Naive B cell (primary cell): Measurements from ENCODE around the gene KLRK1. TPM values are rescaled to one million over a fixed set of nuclear protein-coding genes. Genes with fewer than 3 reads are reported as not detected.
A peak's percentile ranks its signal among the peaks of the same experiment; 100 is the strongest.
"Not testable (repeated sequence)": the region's sequence is repeated elsewhere in the genome, so short reads cannot be mapped to it uniquely, and the experiment has no call there.

Experiments
- ATAC-seq, 2 donors: fragments of 150-1000 bp; cut with Tn5 transposase; 2 replicates each; pipeline ENCODE4 v1.10.0; 2021; ENCODE audit warnings: low read depth in 2 of 2, mild to moderate bottlenecking in 2 of 2, moderate library complexity in 2 of 2
- DNase-seq: peaks from one replicate; pipeline ENCODE4 v3.0.0; 2022
- H3K27ac Mint-ChIP-seq, 6 donors: one replicate each; pipeline ENCODE4 v1.8.0; 2020 to 2022; ENCODE audit warnings: mild to moderate bottlenecking in 6 of 6, mixed read lengths in 6 of 6, moderate library complexity in 5 of 6, inconsistent platforms in 2 of 6
- H3K27me3 Mint-ChIP-seq, 3 donors: one replicate each; pipeline ENCODE4 v1.8.0; 2021 to 2022; ENCODE audit warnings: mixed read lengths in 3 of 3, mild to moderate bottlenecking in 1 of 3
- H3K36me3 Mint-ChIP-seq, 2 donors: one replicate each; pipeline ENCODE4 v1.8.0; 2020 to 2022; ENCODE audit warnings: mixed read lengths in 2 of 2, inconsistent platforms in 1 of 2, mild to moderate bottlenecking in 1 of 2
- H3K4me1 Mint-ChIP-seq, 3 donors: one replicate each; pipeline ENCODE4 v1.8.0; 2020 to 2022; ENCODE audit warnings: mixed read lengths in 3 of 3, inconsistent platforms in 1 of 3, mild to moderate bottlenecking in 1 of 3, moderate library complexity in 1 of 3
- H3K4me3 Mint-ChIP-seq, 8 donors: one replicate each; pipeline ENCODE4 v1.8.0; 2020 to 2022; ENCODE audit warnings: mild to moderate bottlenecking in 8 of 8, mixed read lengths in 8 of 8, moderate library complexity in 8 of 8, inconsistent platforms in 2 of 8
- H3K9me3 Mint-ChIP-seq, 7 donors: one replicate each; pipeline ENCODE4 v1.8.0; 2020 to 2022; ENCODE audit warnings: mixed read lengths in 7 of 7, mild to moderate bottlenecking in 5 of 7, inconsistent platforms in 2 of 7, moderate library complexity in 1 of 7
- polyA plus RNA-seq, 6 donors: library from polyadenylated mRNA; unstranded; fragments of 300-500 nt; fragmentation: Illumina TruSeq; gene quantifications; one replicate each; pipeline ENCODE4 v1.2.3, GENCODE V29; 2021; ENCODE audit warnings: low read depth in 6 of 6

The KLRK1 gene
- polyA plus RNA-seq, 6 donors from 2014 or later = 3.3 to 56.7 (median 35.3) TPM

DNA sequence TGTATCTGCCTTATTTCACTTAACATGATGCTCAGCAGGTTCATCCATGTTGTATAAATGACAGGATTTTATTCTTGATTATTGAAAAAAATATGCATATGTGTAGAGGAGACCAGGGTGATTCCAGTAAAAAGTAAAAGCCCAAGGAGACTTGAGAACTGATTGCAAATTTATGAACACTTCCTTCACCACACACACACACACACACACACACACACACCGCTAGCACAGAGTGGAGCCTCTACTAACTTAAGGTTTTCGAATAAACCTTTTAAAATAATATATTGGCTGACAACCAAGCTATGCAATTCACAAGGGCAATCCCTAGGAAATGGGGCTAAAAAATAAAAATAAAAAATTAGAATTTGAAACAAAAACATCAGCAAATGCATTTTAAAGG is 8.3 kb upstream of the KLRK1 start:
- H3K4me1 Mint-ChIP-seq = peaks cover 17 to 34% (median 33%) of the 10 kb centered on the region in 3 donors

DNA sequence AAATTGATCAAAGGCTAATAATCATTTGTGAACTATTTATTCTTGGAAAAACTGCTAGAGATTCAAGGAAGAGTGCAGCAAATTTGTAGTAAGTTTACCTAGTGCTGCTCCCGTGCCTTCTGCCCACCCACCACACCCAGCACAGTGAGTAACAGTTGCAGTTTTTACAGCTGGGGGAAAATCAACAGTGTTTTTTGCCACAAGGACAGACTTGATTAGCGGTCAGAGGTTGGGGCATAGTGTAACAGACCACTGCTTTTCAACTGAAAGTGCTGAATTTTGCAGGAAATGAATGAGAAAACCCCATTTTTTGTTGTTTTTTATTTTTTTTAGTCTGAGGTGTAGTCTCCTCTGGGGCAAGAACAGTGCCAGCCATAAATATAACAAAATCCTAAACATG is 7.5 kb upstream of the KLRK1 start:
- DNase-seq = no peak
- Mint-ChIP-seq H3K27ac (peak overlapping the region in 4 of 6 donors; percentile 8 to 78 (median 15)), H3K9me3 (peaks cover 0 to 2% (median 0%) of the 10 kb centered on the region in 7 donors)

More for the DNA sequence above, 8.3 kb upstream of the KLRK1 start:
- ATAC-seq (no peak), DNase-seq (no peak)
- peak overlapping the region in 5 of 6 donors; percentile 1 to 96 (median 24) for H3K27ac Mint-ChIP-seq
- H3K9me3 Mint-ChIP-seq = peaks cover 0 to 2% (median 0%) of the 10 kb centered on the region in 7 donors
- H3K36me3 Mint-ChIP-seq = peaks cover 0 to 6% of the 10 kb centered on the region in 2 donors
- peak overlapping the region in 1 of 8 donors; percentile 1 for H3K4me3 Mint-ChIP-seq
- peaks cover 0 to 40% (median 11%) of the 10 kb centered on the region in 3 donors for H3K27me3 Mint-ChIP-seq

DNA sequence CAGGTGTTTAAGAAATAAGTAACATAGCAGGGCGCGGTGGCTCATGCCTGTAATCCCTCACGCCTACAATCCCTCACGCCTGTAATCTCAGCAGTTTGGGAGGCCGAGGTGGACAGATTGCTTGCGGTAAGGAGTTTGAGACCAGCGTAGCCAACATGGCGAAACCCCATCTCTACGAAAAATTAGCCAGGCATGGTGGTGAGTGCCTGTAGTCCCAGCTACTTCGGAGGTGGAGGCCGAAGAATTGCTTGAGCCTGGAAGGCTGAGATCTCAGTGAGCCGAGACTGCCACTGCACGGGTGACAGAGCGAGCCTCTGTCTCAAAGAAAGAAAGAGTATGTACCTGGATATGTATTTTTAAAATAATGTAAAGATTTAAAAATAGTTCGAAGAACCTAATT is 6.3 kb upstream of the KLRK1 start:
- H3K27ac Mint-ChIP-seq = peak overlapping the region in 5 of 6 donors; percentile 94 to 100 (median 95)
- H3K4me1 Mint-ChIP-seq = peaks cover 21 to 47% (median 37%) of the 10 kb centered on the region in 3 donors
- not testable (repeated sequence) for DNase-seq, H3K36me3 Mint-ChIP-seq, ATAC-seq, H3K9me3 Mint-ChIP-seq
- H3K4me3 Mint-ChIP-seq = peak overlapping the region in 2 of 8 donors; percentile 9 to 84
- peaks cover 0 to 29% (median 5%) of the 10 kb centered on the region in 3 donors for H3K27me3 Mint-ChIP-seq

More for the DNA sequence above, 7.5 kb upstream of the KLRK1 start:
- ATAC-seq = no peak
- Mint-ChIP-seq H3K4me1 (peaks cover 21 to 39% (median 37%) of the 10 kb centered on the region in 3 donors), H3K36me3 (peaks cover 0 to 6% of the 10 kb centered on the region in 2 donors), H3K27me3 (peaks cover 0 to 36% (median 8%) of the 10 kb centered on the region in 3 donors), H3K4me3 (peak overlapping the region in 1 of 8 donors; percentile 22)

DNA sequence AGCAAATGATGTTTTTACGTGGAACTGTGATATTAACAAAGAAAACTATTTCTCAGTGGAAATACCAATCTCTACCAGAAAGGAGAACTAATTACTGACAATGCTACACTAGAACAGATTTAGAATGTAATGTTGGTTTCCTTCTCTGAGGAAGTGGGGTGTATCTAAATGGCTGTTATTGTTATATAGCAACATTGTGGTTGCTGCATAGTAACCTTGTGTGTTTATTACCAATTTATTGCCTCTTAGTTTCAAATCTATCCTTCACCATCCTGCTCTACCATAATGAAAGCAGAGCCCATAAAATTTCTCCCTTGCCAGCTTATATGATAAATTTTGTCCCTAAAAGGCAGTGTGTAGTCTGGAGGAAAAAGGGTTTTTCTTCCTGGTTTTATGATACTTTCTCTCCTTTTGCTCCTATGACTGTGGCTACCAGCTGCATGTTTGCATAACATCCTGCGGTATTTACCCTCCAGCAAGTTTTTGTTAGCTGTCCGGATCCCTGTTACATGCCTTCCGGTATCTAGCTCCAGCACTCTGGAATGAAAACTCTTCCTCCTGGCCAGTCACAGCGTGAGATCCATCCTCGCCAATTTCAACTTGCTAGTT is 5.7 kb upstream of the KLRK1 start:
- Mint-ChIP-seq H3K27me3 (peaks cover 0 to 22% (median 5%) of the 10 kb centered on the region in 3 donors), H3K27ac (peak overlapping the region; percentile 94 to 100 (median 96)), H3K9me3 (peaks cover 0 to 2% (median 0%) of the 10 kb centered on the region in 7 donors), H3K4me1 (peaks cover 21 to 47% (median 37%) of the 10 kb centered on the region in 3 donors), H3K4me3 (peak overlapping the region; percentile 46 to 84 (median 66)), H3K36me3 (peaks cover 0 to 6% of the 10 kb centered on the region in 2 donors)
- DNase-seq (peak; percentile 73), ATAC-seq (peak; percentile 93 to 96)

DNA sequence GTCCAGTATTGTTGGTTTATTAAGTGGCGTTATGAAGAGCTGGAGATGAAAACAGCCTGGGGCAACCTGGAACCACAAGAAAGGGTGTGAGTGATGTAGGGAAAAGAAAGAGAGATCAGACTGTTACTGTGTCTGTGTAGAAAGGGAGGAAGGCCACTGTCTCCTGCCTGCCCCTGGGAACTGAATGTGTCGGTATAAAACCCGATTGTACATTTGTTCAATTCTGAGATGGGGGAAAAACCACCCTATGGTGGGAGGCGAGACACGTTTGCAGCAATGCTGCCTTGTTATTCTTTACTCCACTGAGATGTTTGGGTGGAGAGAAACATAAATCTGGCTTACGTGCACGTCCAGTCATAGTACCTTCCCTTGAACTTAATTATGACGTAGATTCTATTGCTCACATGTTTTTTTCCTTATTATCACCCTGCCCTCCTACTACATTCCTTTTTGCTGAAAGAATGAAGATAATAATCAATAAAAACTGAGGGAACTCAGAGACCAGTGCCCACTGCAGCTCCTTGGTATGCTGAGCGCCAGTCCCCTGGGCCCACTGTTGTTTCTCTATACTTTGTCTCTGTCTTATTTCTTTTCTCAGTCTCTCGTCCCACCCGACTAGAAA is 4.8 kb upstream of the KLRK1 start:
- Mint-ChIP-seq H3K27ac (peak overlapping the region; percentile 94 to 100 (median 96)), H3K4me1 (peaks cover 21 to 52% (median 44%) of the 10 kb centered on the region in 3 donors), H3K27me3 (peaks cover 0 to 16% (median 5%) of the 10 kb centered on the region in 3 donors), H3K4me3 (peak overlapping the region; percentile 46 to 84 (median 68))
- ATAC-seq, H3K36me3 Mint-ChIP-seq, H3K9me3 Mint-ChIP-seq, DNase-seq: not testable (repeated sequence)

- Mint-ChIP-seq H3K4me1 (peaks cover 21 to 54% (median 44%) of the 10 kb centered on the region in 3 donors), H3K4me3 (peak overlapping the region in 1 of 8 donors; percentile 8), H3K36me3 (no peaks in the 10 kb centered on the region), H3K9me3 (no peaks in the 10 kb centered on the region), H3K27me3 (peaks cover 0 to 8% (median 5%) of the 10 kb centered on the region in 3 donors), H3K27ac (peak overlapping the region in 2 of 6 donors; percentile 78 to 95)
- DNase-seq (no peak), ATAC-seq (no peak)
These were observed 3.5 kb upstream of the KLRK1 start for GRCh38 chr12:10393291-10393690.

GRCh38 chr12:10392394-10392930 is 2.6 kb upstream of the KLRK1 start:
- Mint-ChIP-seq H3K27me3 (peaks cover 0 to under 1% (median 0%) of the 10 kb centered on the region in 3 donors), H3K4me3 (peak overlapping the region in 4 of 8 donors; percentile 36 to 85 (median 54)), H3K9me3 (no peaks in the 10 kb centered on the region), H3K36me3 (no peaks in the 10 kb centered on the region), H3K27ac (peak overlapping the region in 5 of 6 donors; percentile 20 to 73 (median 58)), H3K4me1 (peaks cover 21 to 50% (median 38%) of the 10 kb centered on the region in 3 donors)
- no peak for DNase-seq
- ATAC-seq = no peak

DNA sequence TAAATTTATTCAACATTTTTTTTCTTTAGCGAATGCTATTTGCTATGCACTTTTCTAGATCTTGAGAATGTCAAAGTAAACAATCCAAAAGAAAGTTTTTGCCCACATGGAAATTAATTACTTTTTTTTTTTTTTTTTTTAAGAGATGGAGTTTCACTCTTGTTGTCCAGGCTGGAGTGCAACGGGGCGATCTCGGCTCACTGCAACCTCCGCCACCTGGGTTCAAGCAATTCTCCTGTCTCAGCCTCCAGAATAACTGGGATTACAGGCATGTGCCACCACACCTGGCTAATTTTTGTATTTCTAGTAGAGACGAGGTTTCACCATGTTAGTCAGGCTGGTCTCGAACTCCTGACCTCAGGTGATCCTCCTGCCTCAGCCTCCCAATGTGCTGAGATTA is 1.1 kb upstream of the KLRK1 start:
- not testable (repeated sequence) for H3K27me3 Mint-ChIP-seq, DNase-seq, H3K36me3 Mint-ChIP-seq, ATAC-seq, H3K4me3 Mint-ChIP-seq, H3K9me3 Mint-ChIP-seq
- H3K4me1 Mint-ChIP-seq = peaks cover 21 to 41% (median 37%) of the 10 kb centered on the region in 3 donors
- peak overlapping the region in 1 of 6 donors; percentile 76 for H3K27ac Mint-ChIP-seq

GRCh38 chr12:10388624-10389413 is 1.0 kb downstream of the KLRK1 start:
- Mint-ChIP-seq H3K27me3 (peaks cover 0 to 10% (median 3%) of the 10 kb centered on the region in 3 donors), H3K36me3 (peaks cover 0 to 6% of the 10 kb centered on the region in 2 donors), H3K27ac (peak overlapping the region in 4 of 6 donors; percentile 85 to 99 (median 90)), H3K4me3 (peak overlapping the region in 6 of 8 donors; percentile 25 to 85 (median 82)), H3K9me3 (peaks cover 0 to 4% (median 0%) of the 10 kb centered on the region in 7 donors), H3K4me1 (peaks cover 4 to 34% (median 29%) of the 10 kb centered on the region in 3 donors)
- DNase-seq (no peak), ATAC-seq (no peak)

DNA sequence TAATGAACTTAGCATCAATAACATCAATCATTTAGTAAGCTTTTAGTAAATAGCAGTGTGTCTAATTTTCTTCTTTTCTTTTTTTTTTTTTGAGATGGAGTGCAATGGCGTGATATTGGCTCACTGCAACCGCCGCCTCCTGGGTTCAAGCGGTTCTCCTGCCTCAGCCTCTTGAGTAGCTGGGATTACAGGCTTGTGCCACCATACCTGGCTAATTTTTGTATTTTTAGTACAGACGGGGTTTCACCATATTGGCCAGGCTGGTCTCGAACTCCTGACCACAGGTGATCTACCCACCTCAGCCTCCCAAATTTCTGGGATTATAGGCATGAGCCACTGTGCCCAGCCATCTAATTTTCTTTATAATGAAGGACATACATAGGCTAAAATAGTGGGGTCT is 2.3 kb downstream of the KLRK1 start:
- not testable (repeated sequence) for H3K27me3 Mint-ChIP-seq, H3K36me3 Mint-ChIP-seq, ATAC-seq, H3K9me3 Mint-ChIP-seq, DNase-seq
- H3K4me3 Mint-ChIP-seq = peak overlapping the region in 2 of 8 donors; percentile 35 to 43
- H3K4me1 Mint-ChIP-seq = peaks cover under 1 to 29% (median 25%) of the 10 kb centered on the region in 3 donors
- peak overlapping the region in 2 of 6 donors; percentile 11 to 41 for H3K27ac Mint-ChIP-seq

GRCh38 chr12:10386857-10387256 is 3.0 kb downstream of the KLRK1 start:
- Mint-ChIP-seq H3K9me3 (peaks cover 0 to 4% (median 0%) of the 10 kb centered on the region in 7 donors), H3K4me1 (peaks cover 0 to 28% (median 21%) of the 10 kb centered on the region in 3 donors), H3K27me3 (peaks cover 0 to 10% (median 3%) of the 10 kb centered on the region in 3 donors), H3K4me3 (peak overlapping the region in 1 of 8 donors; percentile 8), H3K36me3 (peaks cover 0 to 6% of the 10 kb centered on the region in 2 donors), H3K27ac (no peak overlapping the region)
- ATAC-seq (no peak), DNase-seq (no peak)

- Mint-ChIP-seq H3K9me3 (peaks cover 0 to 4% (median 0%) of the 10 kb centered on the region in 7 donors), H3K27me3 (peaks cover 3 to 20% (median 6%) of the 10 kb centered on the region in 3 donors), H3K4me3 (peak overlapping the region in 3 of 8 donors; percentile 4 to 33 (median 26)), H3K36me3 (peaks cover 0 to 6% of the 10 kb centered on the region in 2 donors), H3K27ac (peak overlapping the region in 2 of 6 donors; percentile 4 to 65), H3K4me1 (peaks cover 0 to 39% (median 17%) of the 10 kb centered on the region in 3 donors)
- DNase-seq (no peak), ATAC-seq (no peak)
These were observed 4.7 kb downstream of the KLRK1 start for GRCh38 chr12:10385166-10385613.
